Measurements from ENCODE around the gene PBX4.

DNA sequence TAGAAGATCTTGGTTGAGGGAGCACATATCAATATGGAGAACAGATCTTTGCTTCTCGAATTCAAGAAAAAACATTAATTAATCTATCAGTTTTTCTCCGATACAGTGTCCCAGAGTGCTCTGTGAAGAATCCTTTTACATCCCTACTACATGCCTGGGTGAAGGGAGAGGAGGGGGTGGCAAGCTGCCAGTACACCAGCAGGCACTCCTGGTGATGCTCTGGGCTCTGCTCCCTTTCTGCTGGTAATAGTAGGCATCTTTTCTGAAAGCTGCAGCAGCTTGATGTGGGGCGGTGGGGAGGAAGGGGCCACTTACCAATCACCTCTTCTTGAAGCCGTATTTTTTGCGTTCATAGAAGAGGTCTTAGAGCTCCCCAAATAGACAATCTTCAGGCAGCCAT lies 30.7 kb downstream of the PBX4 start:
- TF ChIP-seq POLR2A (IDR thresholded peaks at IDR 0.05; ENCODE audit: low read length) = no peak
- TF ChIP-seq GATA1 (IDR thresholded peaks at IDR 0.05; ENCODE audit: low read depth, low read length) = no peak
